ENCODE results near the gene TXNRD1. TPM values are rescaled to one million over a fixed set of nuclear protein-coding genes. Genes with fewer than 3 reads are reported as not detected.
A peak's percentile ranks its signal among the peaks of the same experiment; 100 is the strongest.

TXNRD1 gene
- total RNA-seq, 2 donors from 2014 or later = 83.4 to 144 TPM

DNA sequence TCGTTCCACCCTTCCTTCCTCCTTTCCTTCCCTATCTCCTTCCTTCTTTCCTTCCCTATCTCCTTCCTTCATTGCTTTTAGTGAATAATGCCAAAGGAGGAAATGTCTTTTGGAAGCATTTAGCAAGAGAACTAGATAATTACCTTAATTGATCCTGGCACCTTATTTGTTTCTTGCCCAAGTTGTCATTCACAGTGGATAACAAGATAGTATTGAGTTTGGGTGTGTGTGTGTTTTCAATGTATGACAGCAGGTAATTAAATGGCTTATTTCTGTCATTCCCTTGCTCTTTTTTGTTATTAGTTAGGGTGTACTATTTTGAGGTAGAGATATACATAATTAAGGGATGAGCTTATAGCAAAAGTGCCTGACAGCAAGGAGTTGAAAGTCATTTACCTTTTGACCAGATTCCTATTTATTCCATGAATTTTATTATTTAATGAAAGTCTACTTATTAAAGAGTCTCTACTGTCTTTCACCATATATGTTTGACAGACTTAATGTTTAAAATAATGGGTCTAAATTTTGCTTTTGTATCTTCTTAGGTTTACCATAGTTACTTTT is 118.2 kb downstream of the TXNRD1 start:
- no peak overlapping the region for H3K4me3 Mint-ChIP-seq
- H3K4me1 Mint-ChIP-seq = no peaks in the 10 kb centered on the region
- no peak overlapping the region for H3K27ac ChIP-seq (ENCODE audit: low read depth, low read length)
- H3K9me3 ChIP-seq (ENCODE audit: control insufficient read depth, low read length) = no peaks in the 10 kb centered on the region
- no peak for DNase-seq
- no peaks in the 10 kb centered on the region for H3K9me3 Mint-ChIP-seq
- peaks cover 66% of the 10 kb centered on the region for H3K36me3 ChIP-seq (ENCODE audit: control insufficient read depth, insufficient read depth, low read length)
- peaks cover 34% of the 10 kb centered on the region for H3K36me3 Mint-ChIP-seq (ENCODE audit: low read depth)
- WGBS, 2 experiments (ENCODE audit: insufficient coverage in 1 of 2, insufficient read length in 1 of 2) = 80% methylated on average over 1 of the region's 1 CpG; no CpG with 5 or more reads in 1 of the 2 experiments
- H3K4me1 ChIP-seq (ENCODE audit: control insufficient read depth, insufficient read depth, low read length) = no peaks in the 10 kb centered on the region
- H3K27me3 Mint-ChIP-seq (ENCODE audit: insufficient read depth) = no peaks in the 10 kb centered on the region
- no peaks in the 10 kb centered on the region for H3K27me3 ChIP-seq (ENCODE audit: control insufficient read depth, insufficient read depth, low read length, poor library complexity, severe bottlenecking)
- H3K27ac Mint-ChIP-seq = no peak overlapping the region
- TF ChIP-seq, protein P1, sequence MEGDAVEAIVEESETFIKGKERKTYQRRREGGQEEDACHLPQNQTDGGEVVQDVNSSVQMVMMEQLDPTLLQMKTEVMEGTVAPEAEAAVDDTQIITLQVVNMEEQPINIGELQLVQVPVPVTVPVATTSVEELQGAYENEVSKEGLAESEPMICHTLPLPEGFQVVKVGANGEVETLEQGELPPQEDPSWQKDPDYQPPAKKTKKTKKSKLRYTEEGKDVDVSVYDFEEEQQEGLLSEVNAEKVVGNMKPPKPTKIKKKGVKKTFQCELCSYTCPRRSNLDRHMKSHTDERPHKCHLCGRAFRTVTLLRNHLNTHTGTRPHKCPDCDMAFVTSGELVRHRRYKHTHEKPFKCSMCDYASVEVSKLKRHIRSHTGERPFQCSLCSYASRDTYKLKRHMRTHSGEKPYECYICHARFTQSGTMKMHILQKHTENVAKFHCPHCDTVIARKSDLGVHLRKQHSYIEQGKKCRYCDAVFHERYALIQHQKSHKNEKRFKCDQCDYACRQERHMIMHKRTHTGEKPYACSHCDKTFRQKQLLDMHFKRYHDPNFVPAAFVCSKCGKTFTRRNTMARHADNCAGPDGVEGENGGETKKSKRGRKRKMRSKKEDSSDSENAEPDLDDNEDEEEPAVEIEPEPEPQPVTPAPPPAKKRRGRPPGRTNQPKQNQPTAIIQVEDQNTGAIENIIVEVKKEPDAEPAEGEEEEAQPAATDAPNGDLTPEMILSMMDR (conservative IDR thresholded peaks at IDR 0.05) = no peak
- no peak overlapping the region for H3K9ac ChIP-seq (ENCODE audit: extremely low read depth, low read length, poor library complexity, severe bottlenecking)
- no peak overlapping the region for H3K4me3 ChIP-seq (ENCODE audit: low read length)

DNA sequence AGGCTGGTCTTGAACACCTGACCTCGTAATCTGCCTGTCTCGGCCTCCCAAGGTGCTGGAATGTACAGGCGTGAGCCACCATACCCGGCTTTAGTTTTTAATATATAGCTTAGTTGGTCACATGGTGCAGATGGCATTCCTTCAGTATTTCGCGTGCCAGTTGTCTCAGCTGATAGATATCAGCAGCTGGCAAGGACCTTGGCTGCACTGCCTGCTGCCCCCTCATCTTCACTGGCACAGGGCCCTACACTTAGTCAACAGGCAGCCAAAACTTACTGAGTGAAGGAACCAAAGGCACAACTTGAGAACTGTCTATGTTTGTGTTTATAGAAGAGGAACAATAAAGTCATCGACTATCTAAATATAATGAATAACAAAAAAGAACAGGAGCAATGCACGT is 119.0 kb downstream of the TXNRD1 start:
- H3K27ac Mint-ChIP-seq = no peak overlapping the region
- Histone ChIP-seq H3K4me3 (ENCODE audit: low read length) (no peak overlapping the region), H3K27ac (ENCODE audit: low read depth, low read length) (no peak overlapping the region), H3K27me3 (ENCODE audit: control insufficient read depth, insufficient read depth, low read length, poor library complexity, severe bottlenecking) (no peaks in the 10 kb centered on the region), H3K9ac (ENCODE audit: extremely low read depth, low read length, poor library complexity, severe bottlenecking) (no peak overlapping the region), H3K9me3 (ENCODE audit: control insufficient read depth, low read length) (no peaks in the 10 kb centered on the region), H3K4me1 (ENCODE audit: control insufficient read depth, insufficient read depth, low read length) (no peaks in the 10 kb centered on the region), H3K36me3 (ENCODE audit: control insufficient read depth, insufficient read depth, low read length) (peaks cover 67% of the 10 kb centered on the region)
- 92 to 97% methylated on average over 8 of the region's 8 CpGs for WGBS, 2 experiments (ENCODE audit: insufficient coverage in 1 of 2, insufficient read length in 1 of 2)
- peaks cover 37% of the 10 kb centered on the region for H3K36me3 Mint-ChIP-seq (ENCODE audit: low read depth)
- TF ChIP-seq, protein P1 (conservative IDR thresholded peaks at IDR 0.05) = no peak
- no peaks in the 10 kb centered on the region for H3K4me1 Mint-ChIP-seq
- DNase-seq = peak; percentile 44
- no peak overlapping the region for H3K4me3 Mint-ChIP-seq
- H3K27me3 Mint-ChIP-seq (ENCODE audit: insufficient read depth) = no peaks in the 10 kb centered on the region
- no peaks in the 10 kb centered on the region for H3K9me3 Mint-ChIP-seq

DNA sequence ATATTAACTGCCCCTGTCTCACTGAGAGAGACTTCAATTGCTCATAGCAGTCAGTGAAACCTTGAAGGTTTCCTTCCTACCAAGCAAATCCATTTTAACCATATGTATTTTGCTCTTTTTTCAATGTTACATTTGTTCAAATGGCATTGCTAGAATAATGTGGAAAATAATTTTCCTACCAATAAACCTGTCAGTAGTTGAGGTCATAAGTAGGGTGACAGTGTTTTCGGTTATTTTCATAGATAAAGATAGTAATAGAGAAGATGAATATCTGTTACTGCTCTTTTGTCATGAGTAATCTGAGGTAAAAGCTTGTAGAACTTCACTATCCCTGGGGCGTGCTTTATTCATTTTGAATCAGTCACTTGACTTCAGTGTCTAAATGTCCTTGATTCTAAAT is 120.5 kb downstream of the TXNRD1 start:
- no peak overlapping the region for H3K27ac Mint-ChIP-seq
- TF ChIP-seq, protein P1 (conservative IDR thresholded peaks at IDR 0.05) = no peak
- H3K4me1 Mint-ChIP-seq = peaks cover 9% of the 10 kb centered on the region
- Histone ChIP-seq H3K9ac (ENCODE audit: extremely low read depth, low read length, poor library complexity, severe bottlenecking) (no peak overlapping the region), H3K9me3 (ENCODE audit: control insufficient read depth, low read length) (no peaks in the 10 kb centered on the region), H3K36me3 (ENCODE audit: control insufficient read depth, insufficient read depth, low read length) (peaks cover 76% of the 10 kb centered on the region), H3K27me3 (ENCODE audit: control insufficient read depth, insufficient read depth, low read length, poor library complexity, severe bottlenecking) (no peaks in the 10 kb centered on the region), H3K27ac (ENCODE audit: low read depth, low read length) (no peak overlapping the region), H3K4me1 (ENCODE audit: control insufficient read depth, insufficient read depth, low read length) (peaks cover 3% of the 10 kb centered on the region), H3K4me3 (ENCODE audit: low read length) (no peak overlapping the region)
- 93 to 100% methylated on average over 1 to 2 of the region's 2 CpGs for WGBS, 2 experiments (ENCODE audit: insufficient coverage in 1 of 2, insufficient read length in 1 of 2)
- H3K27me3 Mint-ChIP-seq (ENCODE audit: insufficient read depth) = no peaks in the 10 kb centered on the region
- H3K4me3 Mint-ChIP-seq = no peak overlapping the region
- peaks cover 47% of the 10 kb centered on the region for H3K36me3 Mint-ChIP-seq (ENCODE audit: low read depth)
- DNase-seq = no peak
- H3K9me3 Mint-ChIP-seq = no peaks in the 10 kb centered on the region
